ENCODE results near the gene NRF1.

GRCh38 chr7:129615018-129615417 is 3.5 kb downstream of the NRF1 start:
- TF ChIP-seq CTCF (IDR thresholded peaks at IDR 0.05) (no peak), POLR2A (IDR thresholded peaks at IDR 0.05) (no peak)

All from thyroid gland (tissue), 4 donors.